RWPE2 (cell line): Measurements from ENCODE around the gene ZNF423.

ENCODE experiments used
- ATAC-seq: fragments of 200-7000 bp; cut with Tn5 transposase; 3 replicates; pipeline ENCODE4 v1.9.1; 2021; ENCODE audit warnings: low read depth
- DNase-seq: peaks from one replicate; pipeline ENCODE4 v3.0.0-alpha.2; 2020; ENCODE audit warnings: low spot score
- H3K27ac ChIP-seq: fragments of 450-650 bp; 2 replicates; pipeline ENCODE4 v1.5.1; 2017; ENCODE audit warnings: mild to moderate bottlenecking; ENCODE audit not compliant: poor library complexity, severe bottlenecking
- H3K27me3 ChIP-seq: fragments of 250-450 bp; sonication (Bioruptor Pico); 2 replicates; pipeline ENCODE4 v1.5.1; 2021; ENCODE audit warnings: mild to moderate bottlenecking, moderate library complexity; ENCODE audit not compliant: insufficient read depth, poor library complexity, severe bottlenecking
- H3K36me3 ChIP-seq: fragments of 250-450 bp; sonication (Bioruptor Pico); 2 replicates; pipeline ENCODE4 v1.5.1; 2020; ENCODE audit warnings: low read depth, mild to moderate bottlenecking, moderate library complexity
- H3K4me1 ChIP-seq: fragments of 250-450 bp; sonication (Bioruptor Pico); 2 replicates; pipeline ENCODE4 v1.5.1; 2021; ENCODE audit warnings: mild to moderate bottlenecking, moderate library complexity; ENCODE audit not compliant: insufficient read depth, poor library complexity, severe bottlenecking
- H3K4me3 ChIP-seq: fragments of 250-450 bp; sonication (Bioruptor Pico); 2 replicates; pipeline ENCODE4 v1.5.1; 2021; ENCODE audit warnings: mild to moderate bottlenecking, moderate library complexity; ENCODE audit not compliant: severe bottlenecking
- H3K9me3 ChIP-seq: fragments of 250-450 bp; sonication (Bioruptor Pico); 2 replicates; pipeline ENCODE4 v1.5.1; 2021; ENCODE audit warnings: mild to moderate bottlenecking, moderate library complexity; ENCODE audit not compliant: severe bottlenecking
- TF ChIP-seq, protein P1 (sequence below): fragments of 450-650 bp; IDR thresholded peaks from one replicate; pipeline ENCODE4 v1.5.1; 2017; ENCODE audit warnings: mild to moderate bottlenecking, moderate library complexity; ENCODE audit not compliant: poor library complexity, severe bottlenecking

ZNF423 gene

DNA sequence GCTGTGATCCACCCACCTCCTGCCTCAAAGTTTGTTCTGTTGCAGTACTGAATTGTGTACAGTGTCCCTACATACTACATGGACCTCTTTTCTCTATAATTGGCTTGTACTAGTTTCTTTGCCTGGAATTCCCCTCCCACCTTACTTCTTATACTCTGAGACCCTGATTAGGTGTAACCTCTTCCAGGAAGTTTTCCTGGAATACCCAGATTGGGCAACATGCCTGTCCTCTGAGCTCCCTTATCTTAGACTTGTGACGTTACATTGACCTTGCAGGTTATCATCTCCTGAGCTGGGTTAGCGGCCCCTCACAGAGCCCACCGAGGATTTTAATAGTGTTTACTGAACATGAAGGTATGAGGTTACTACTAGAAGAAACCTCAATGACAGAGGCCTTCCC lies 237.0 kb downstream of the ZNF423 start:
- ATAC-seq (no peak), DNase-seq (no peak)
- H3K4me3 ChIP-seq: no peak overlapping the region
- H3K27ac ChIP-seq: no peak overlapping the region
- TF ChIP-seq, protein P1, sequence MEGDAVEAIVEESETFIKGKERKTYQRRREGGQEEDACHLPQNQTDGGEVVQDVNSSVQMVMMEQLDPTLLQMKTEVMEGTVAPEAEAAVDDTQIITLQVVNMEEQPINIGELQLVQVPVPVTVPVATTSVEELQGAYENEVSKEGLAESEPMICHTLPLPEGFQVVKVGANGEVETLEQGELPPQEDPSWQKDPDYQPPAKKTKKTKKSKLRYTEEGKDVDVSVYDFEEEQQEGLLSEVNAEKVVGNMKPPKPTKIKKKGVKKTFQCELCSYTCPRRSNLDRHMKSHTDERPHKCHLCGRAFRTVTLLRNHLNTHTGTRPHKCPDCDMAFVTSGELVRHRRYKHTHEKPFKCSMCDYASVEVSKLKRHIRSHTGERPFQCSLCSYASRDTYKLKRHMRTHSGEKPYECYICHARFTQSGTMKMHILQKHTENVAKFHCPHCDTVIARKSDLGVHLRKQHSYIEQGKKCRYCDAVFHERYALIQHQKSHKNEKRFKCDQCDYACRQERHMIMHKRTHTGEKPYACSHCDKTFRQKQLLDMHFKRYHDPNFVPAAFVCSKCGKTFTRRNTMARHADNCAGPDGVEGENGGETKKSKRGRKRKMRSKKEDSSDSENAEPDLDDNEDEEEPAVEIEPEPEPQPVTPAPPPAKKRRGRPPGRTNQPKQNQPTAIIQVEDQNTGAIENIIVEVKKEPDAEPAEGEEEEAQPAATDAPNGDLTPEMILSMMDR: no peak
- no peaks in the 10 kb centered on the region for H3K36me3 ChIP-seq
- peaks cover 5% of the 10 kb centered on the region for H3K27me3 ChIP-seq
- no peaks in the 10 kb centered on the region for H3K9me3 ChIP-seq
- H3K4me1 ChIP-seq: no peaks in the 10 kb centered on the region

DNA sequence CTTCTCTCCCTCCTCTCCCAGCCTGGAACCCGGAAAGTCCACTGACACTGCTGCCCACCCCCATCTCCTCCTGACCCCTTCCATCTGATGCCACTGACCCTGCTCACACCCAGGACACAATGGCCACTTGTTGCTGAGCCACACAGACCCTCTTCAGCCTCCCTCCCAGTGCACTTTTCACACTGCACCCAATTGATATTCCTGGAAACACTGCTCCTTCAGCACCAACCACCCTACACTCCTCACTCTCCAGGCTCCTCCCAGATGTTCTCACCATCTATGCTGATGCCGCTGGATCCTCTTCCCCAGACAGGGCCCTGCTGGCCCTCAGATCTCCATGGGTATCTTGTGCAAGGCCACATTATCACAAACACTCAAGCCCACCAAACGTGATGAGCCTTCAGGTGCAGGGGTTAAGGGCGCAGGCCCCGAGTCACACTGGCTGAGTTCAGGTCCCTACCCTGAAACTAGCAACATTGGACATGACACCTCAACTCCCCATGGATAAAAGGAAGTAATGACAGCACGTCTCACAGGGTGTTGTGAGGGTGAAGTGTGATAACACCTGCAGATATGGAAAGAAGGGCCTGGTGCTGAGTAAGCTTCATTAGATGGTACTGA lies 238.1 kb downstream of the ZNF423 start:
- Histone ChIP-seq H3K27ac (no peak overlapping the region), H3K27me3 (peaks cover 7% of the 10 kb centered on the region), H3K9me3 (no peaks in the 10 kb centered on the region), H3K4me1 (no peaks in the 10 kb centered on the region), H3K36me3 (no peaks in the 10 kb centered on the region), H3K4me3 (no peak overlapping the region)
- no peak for DNase-seq
- no peak for ATAC-seq
- TF ChIP-seq, protein P1: no peak

DNA sequence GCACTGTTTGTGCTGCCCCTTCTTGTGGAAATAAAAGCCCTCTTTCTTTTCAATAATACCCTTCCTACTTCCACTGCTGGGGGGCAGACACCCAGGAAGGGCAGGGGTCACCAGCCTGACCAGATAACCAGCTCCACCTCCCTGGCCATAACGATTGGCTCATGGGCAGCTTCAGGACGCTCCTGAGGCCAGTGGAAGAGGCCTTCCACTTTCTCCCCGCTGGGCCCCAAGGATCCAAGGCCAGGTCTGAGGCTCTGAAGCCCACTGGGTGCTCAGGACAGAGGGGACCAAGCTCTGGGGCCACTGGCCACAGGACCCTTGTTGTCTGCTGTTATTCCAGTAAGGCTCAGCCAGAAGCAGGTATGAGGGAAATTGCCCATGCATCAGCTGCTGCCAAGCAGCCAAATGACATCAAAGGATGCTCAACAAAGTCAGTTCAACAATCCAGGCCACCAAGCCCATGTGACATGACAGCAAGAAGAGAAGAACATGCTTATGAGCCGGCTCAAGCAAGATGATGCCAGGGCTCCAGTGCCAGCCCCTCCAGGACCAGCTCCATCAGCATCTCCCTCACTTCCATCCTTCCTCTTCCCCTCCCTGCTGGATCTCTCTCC lies 238.8 kb downstream of the ZNF423 start:
- Histone ChIP-seq H3K27ac (no peak overlapping the region), H3K9me3 (no peaks in the 10 kb centered on the region), H3K4me3 (no peak overlapping the region), H3K4me1 (no peaks in the 10 kb centered on the region), H3K36me3 (no peaks in the 10 kb centered on the region), H3K27me3 (peaks cover 7% of the 10 kb centered on the region)
- DNase-seq (no peak), ATAC-seq (no peak)
- TF ChIP-seq, protein P1: no peak

DNA sequence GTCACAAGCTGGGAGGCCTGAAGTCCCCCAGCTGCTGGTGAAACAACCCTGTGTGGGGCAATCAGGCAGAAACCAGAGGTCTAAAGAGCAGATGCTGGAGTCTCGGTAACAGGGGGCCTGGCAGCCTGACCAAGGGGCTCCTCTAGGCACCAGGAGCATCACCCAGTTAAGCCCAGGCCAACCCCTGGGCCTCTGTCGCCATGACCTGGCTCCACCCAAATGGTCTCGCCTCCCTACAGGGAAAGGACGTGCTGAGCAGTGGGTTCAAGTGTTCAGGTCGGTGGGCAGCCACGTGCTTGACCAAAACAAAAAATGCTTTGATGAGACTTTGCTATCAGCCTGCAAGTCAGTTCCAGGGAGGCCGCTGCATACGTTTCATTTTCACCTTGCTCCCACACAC lies 240.3 kb downstream of the ZNF423 start:
- no peak overlapping the region for H3K27ac ChIP-seq
- ATAC-seq: no peak

More for the DNA sequence above, 240.3 kb downstream of the ZNF423 start:
- Histone ChIP-seq H3K4me1 (no peaks in the 10 kb centered on the region), H3K27me3 (peaks cover 14% of the 10 kb centered on the region), H3K9me3 (no peaks in the 10 kb centered on the region), H3K4me3 (no peak overlapping the region), H3K36me3 (no peaks in the 10 kb centered on the region)
- TF ChIP-seq, protein P1: no peak
- no peak for DNase-seq
